ENCODE results near the gene CCDC73.
"Not testable (repeated sequence)": the region's sequence is repeated elsewhere in the genome, so short reads cannot be mapped to it uniquely, and the experiment has no call there.

The CCDC73 gene

GRCh38 chr11:32827276-32827675 lies 32.8 kb upstream of the CCDC73 start:
- TF ChIP-seq CTCF (IDR thresholded peaks at IDR 0.05; ENCODE audit: insufficient read depth, low read length, missing control alignments): no peak
- DNase-seq (ENCODE audit: low read depth, low spot score): no peak
- ChIA-PET POLR2A (no interaction called here), CTCF (no interaction called here)
- H3K4me3 ChIP-seq (ENCODE audit: low read depth, low read length): no peak overlapping the region

GRCh38 chr11:32826113-32826512 lies 31.7 kb upstream of the CCDC73 start:
- CTCF ChIA-PET: no interaction called here
- DNase-seq (ENCODE audit: low read depth, low spot score): no peak
- POLR2A ChIA-PET: no interaction called here

GRCh38 chr11:32823617-32824016 lies 29.2 kb upstream of the CCDC73 start:
- CTCF ChIA-PET; DNase-seq (ENCODE audit: low read depth, low spot score); H3K4me3 ChIP-seq (ENCODE audit: low read depth, low read length); POLR2A ChIA-PET: not testable (repeated sequence)

More at GRCh38 chr11:32826113-32826512, 31.7 kb upstream of the CCDC73 start:
- no peak for TF ChIP-seq CTCF (IDR thresholded peaks at IDR 0.05; ENCODE audit: insufficient read depth, low read length, missing control alignments)
- H3K4me3 ChIP-seq (ENCODE audit: low read depth, low read length): no peak overlapping the region

GRCh38 chr11:32821917-32822560 lies 27.6 kb upstream of the CCDC73 start:
- H3K4me3 ChIP-seq (ENCODE audit: low read depth, low read length): no peak overlapping the region
- CTCF ChIA-PET: interaction anchor here (1.0 kb wide), 1 partner anchor 13 kb away, joined by 3 read pairs; no protein-coding TSS in a partner anchor
- POLR2A ChIA-PET: no interaction called here
- DNase-seq (ENCODE audit: low read depth, low spot score): no peak
- TF ChIP-seq CTCF (IDR thresholded peaks at IDR 0.05; ENCODE audit: insufficient read depth, low read length, missing control alignments): no peak

GRCh38 chr11:32821517-32821916 lies 27.1 kb upstream of the CCDC73 start:
- TF ChIP-seq CTCF (IDR thresholded peaks at IDR 0.05; ENCODE audit: insufficient read depth, low read length, missing control alignments): no peak
- CTCF ChIA-PET: no interaction called here
- POLR2A ChIA-PET: no interaction called here
- no peak overlapping the region for H3K4me3 ChIP-seq (ENCODE audit: low read depth, low read length)
- no peak for DNase-seq (ENCODE audit: low read depth, low spot score)

- TF ChIP-seq CTCF (IDR thresholded peaks at IDR 0.05; ENCODE audit: insufficient read depth, low read length, missing control alignments): no peak
- no peak for DNase-seq (ENCODE audit: low read depth, low spot score)
- H3K4me3 ChIP-seq (ENCODE audit: low read depth, low read length): no peak overlapping the region
- ChIA-PET CTCF (interaction anchor here (1.2 to 2.0 kb wide), 2 partner anchors 12 to 26 kb away, joined by 3 to 7 read pairs; no protein-coding TSS in a partner anchor), POLR2A (no interaction called here)
Observed at GRCh38 chr11:32820497-32820896, 26.0 kb upstream of the CCDC73 start.

- ChIA-PET POLR2A (no interaction called here), CTCF (interaction anchor here (1.2 to 2.0 kb wide), 2 partner anchors 11 to 28 kb away, joined by 3 to 7 read pairs; no protein-coding TSS in a partner anchor)
- DNase-seq (ENCODE audit: low read depth, low spot score): no peak
- TF ChIP-seq CTCF (IDR thresholded peaks at IDR 0.05; ENCODE audit: insufficient read depth, low read length, missing control alignments): no peak
- H3K4me3 ChIP-seq (ENCODE audit: low read depth, low read length): no peak overlapping the region
Observed at GRCh38 chr11:32819187-32819586, 24.7 kb upstream of the CCDC73 start.
